Body of pancreas (tissue), 4 donors: ENCODE measurements around the gene UMAD1. TPM values are rescaled to one million over a fixed set of nuclear protein-coding genes. Genes with fewer than 3 reads are reported as not detected.

Experiments
- ATAC-seq: fragments of 150-250 bp; one replicate; pipeline ENCODE4 v1.9.1; 2016
- DNase-seq, 4 donors: peaks; one replicate each; pipeline ENCODE4 v3.0.0-alpha.2; 2019
- H3K27ac ChIP-seq, 4 donors: fragments of 200-600 bp; sonication (generic); 1 replicate in 3 of 4; 2 replicates in 1 of 4; pipeline versions ENCODE4 v1.5.1 to v1.6.1; 2016 to 2019; ENCODE audit warnings: mild to moderate bottlenecking in 1 of 4, mixed read lengths in 1 of 4, moderate library complexity in 1 of 4
- H3K27me3 ChIP-seq, 2 donors: fragments of 200-600 bp; sonication (generic); one replicate each; pipeline ENCODE4 v1.6.0; 2016; ENCODE audit warnings: mild to moderate bottlenecking in 1 of 2
- H3K36me3 ChIP-seq, 2 donors: fragments of 200-600 bp; sonication (generic); replicated peaks in 1 of 2; 2 replicates each; pipeline ENCODE4 v1.5.1; 2016; ENCODE audit warnings: low read depth in 2 of 2; ENCODE audit not compliant: insufficient read depth in 1 of 2
- H3K4me1 ChIP-seq: fragments of 200-600 bp; sonication (generic); one replicate; pipeline ENCODE4 v1.6.0; 2016
- H3K4me3 ChIP-seq, 2 donors: fragments of 200-600 bp; sonication (generic); 1 replicate in 1 of 2; 2 replicates in 1 of 2; pipeline ENCODE4 v1.5.1; 2016 to 2019
- H3K9me3 ChIP-seq, 3 donors: fragments of 200-600 bp; sonication (generic); 1 replicate in 2 of 3; 2 replicates in 1 of 3; pipeline ENCODE4 v1.5.1; 2016
- POLR2A ChIP-seq, 3 donors: fragments of 450-650 bp; IDR thresholded peaks; one replicate each; pipeline ENCODE4 v1.6.1; 2016; ENCODE audit warnings: antibody characterized with exemption in 3 of 3, mild to moderate bottlenecking in 2 of 3
- WGBS, 2 donors: methylation state at CpG; one replicate each; pipeline ENCODE4 v1.1.5; 2017; 5-methylcytosine and 5-hydroxymethylcytosine counted together
- intact Hi-C: fragments of 100-400 bp; cut with DNase I; formaldehyde crosslinking; loops from one replicate; pipeline ENCODE4 v1.15.1; 2023
- total RNA-seq, 2 donors: library from RNA; depleted of rRNA; stranded (reverse); fragments of >200 nt; gene quantifications; one replicate each; pipeline ENCODE4 v1.1.0, GENCODE V29; 2016
- TF ChIP-seq, protein P1 (sequence below), 7 experiments: fragments of 450-650 bp in 4 of 7; fragments of 200-600 bp in 3 of 7; sonication (generic) in 3 of 7; IDR thresholded peaks; one replicate each; pipeline ENCODE4 v1.5.1; 2016 to 2019; ENCODE audit warnings: antibody characterized with exemption in 7 of 7

Gene UMAD1
- total RNA-seq, 2 donors from 2014 or later = 15.8 to 34.8 TPM

DNA sequence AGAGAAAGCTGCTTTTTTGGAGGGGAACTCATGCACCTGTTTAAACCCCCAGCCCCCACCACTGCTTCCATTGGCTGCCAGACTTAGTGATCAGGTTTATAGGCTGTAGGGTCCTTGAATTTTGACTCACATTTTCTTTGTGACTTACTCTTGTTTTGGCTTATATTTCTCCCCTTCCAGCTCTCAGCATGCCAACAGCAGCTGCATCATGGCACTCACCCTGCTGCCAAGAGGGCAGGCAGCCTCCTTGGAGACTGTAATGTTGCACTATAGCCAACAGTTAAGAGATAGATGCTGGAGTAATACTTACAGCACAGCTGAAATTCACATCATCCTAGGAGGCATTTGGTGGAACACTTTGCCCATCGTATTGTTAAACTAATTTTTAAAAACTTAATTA is 230.0 kb downstream of the UMAD1 start:
- DNase-seq = no peak
- Histone ChIP-seq H3K4me3 (no peak overlapping the region), H3K9me3 (no peaks in the 10 kb centered on the region), H3K4me1 (no peaks in the 10 kb centered on the region), H3K36me3 (no peaks in the 10 kb centered on the region), H3K27ac (no peak overlapping the region), H3K27me3 (no peaks in the 10 kb centered on the region)
- no peak for ATAC-seq
- no peak for TF ChIP-seq POLR2A (IDR thresholded peaks at IDR 0.05)
- TF ChIP-seq, protein P1, sequence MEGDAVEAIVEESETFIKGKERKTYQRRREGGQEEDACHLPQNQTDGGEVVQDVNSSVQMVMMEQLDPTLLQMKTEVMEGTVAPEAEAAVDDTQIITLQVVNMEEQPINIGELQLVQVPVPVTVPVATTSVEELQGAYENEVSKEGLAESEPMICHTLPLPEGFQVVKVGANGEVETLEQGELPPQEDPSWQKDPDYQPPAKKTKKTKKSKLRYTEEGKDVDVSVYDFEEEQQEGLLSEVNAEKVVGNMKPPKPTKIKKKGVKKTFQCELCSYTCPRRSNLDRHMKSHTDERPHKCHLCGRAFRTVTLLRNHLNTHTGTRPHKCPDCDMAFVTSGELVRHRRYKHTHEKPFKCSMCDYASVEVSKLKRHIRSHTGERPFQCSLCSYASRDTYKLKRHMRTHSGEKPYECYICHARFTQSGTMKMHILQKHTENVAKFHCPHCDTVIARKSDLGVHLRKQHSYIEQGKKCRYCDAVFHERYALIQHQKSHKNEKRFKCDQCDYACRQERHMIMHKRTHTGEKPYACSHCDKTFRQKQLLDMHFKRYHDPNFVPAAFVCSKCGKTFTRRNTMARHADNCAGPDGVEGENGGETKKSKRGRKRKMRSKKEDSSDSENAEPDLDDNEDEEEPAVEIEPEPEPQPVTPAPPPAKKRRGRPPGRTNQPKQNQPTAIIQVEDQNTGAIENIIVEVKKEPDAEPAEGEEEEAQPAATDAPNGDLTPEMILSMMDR (IDR thresholded peaks at IDR 0.05) = no peak
- WGBS, 2 donors = 100% methylated on average over 1 of the region's 1 CpG
- intact Hi-C loops = no loop called here

- Histone ChIP-seq H3K27ac (no peak overlapping the region), H3K36me3 (no peaks in the 10 kb centered on the region), H3K9me3 (no peaks in the 10 kb centered on the region), H3K4me1 (no peaks in the 10 kb centered on the region), H3K4me3 (no peak overlapping the region), H3K27me3 (no peaks in the 10 kb centered on the region)
- no peak for ATAC-seq
- intact Hi-C loops = no loop called here
- 94 to 98% methylated on average over 1 of the region's 1 CpG for WGBS, 2 donors
- TF ChIP-seq POLR2A (IDR thresholded peaks at IDR 0.05) = no peak
- TF ChIP-seq, protein P1 (IDR thresholded peaks at IDR 0.05) = no peak
- no peak for DNase-seq
These were observed 235.9 kb downstream of the UMAD1 start for GRCh38 chr7:7876419-7876818.

DNA sequence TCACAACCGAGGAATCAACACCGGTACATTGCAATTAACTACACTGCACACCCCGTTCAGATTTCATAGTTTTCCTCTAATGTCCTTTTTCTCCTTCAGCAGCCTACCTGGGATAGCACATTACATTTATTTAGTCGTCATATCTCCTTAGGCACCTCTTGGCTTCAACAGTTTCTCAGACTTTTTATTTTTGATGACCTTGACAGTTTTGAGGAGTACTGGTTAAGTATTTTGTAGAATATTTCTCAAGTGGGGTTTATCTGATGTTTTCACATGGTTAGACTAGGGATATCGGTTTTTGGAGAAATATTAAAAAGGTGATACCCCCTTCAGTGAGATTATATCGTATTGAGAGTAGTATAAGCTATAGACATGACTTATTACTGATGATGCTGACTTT is 241.0 kb downstream of the UMAD1 start:
- H3K4me1 ChIP-seq = no peaks in the 10 kb centered on the region
- intact Hi-C loops = no loop called here
- TF ChIP-seq, protein P1 (IDR thresholded peaks at IDR 0.05) = no peak
- no peak for TF ChIP-seq POLR2A (IDR thresholded peaks at IDR 0.05)
- DNase-seq = no peak
- no peaks in the 10 kb centered on the region for H3K27me3 ChIP-seq
- no peak overlapping the region for H3K4me3 ChIP-seq
- WGBS, 2 donors = 91 to 95% methylated on average over 6 of the region's 6 CpGs
- H3K9me3 ChIP-seq = no peaks in the 10 kb centered on the region
- no peaks in the 10 kb centered on the region for H3K36me3 ChIP-seq
- no peak for ATAC-seq
- no peak overlapping the region for H3K27ac ChIP-seq

- intact Hi-C loops = no loop called here
- Histone ChIP-seq H3K4me3 (no peak overlapping the region), H3K4me1 (no peaks in the 10 kb centered on the region), H3K27me3 (no peaks in the 10 kb centered on the region), H3K9me3 (no peaks in the 10 kb centered on the region), H3K27ac (no peak overlapping the region), H3K36me3 (no peaks in the 10 kb centered on the region)
- DNase-seq = no peak
- no peak for ATAC-seq
- 96 to 98% methylated on average over 2 of the region's 2 CpGs for WGBS, 2 donors
- TF ChIP-seq, protein P1 (IDR thresholded peaks at IDR 0.05) = no peak
- TF ChIP-seq POLR2A (IDR thresholded peaks at IDR 0.05) = no peak
These were observed 242.3 kb downstream of the UMAD1 start for GRCh38 chr7:7882888-7883287.

DNA sequence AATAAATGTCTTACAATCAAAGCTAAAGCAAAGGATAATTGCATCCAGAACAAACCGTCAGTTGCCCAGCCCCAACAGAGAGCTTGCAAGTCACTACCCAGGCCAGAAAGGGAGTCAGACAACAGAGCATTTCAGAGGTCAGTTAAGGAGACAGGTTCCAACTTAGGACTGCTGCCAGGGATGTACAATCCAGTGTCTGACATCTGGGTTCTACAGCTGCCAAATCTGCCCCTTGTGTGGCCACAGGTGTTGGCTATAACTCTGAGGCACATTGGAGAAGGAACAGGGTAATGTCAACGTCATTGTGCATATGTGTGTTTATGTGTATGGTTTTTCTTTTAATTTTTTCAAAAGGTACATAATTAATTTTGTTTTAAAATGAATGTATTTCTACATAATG is 242.8 kb downstream of the UMAD1 start:
- ATAC-seq (no peak), DNase-seq (no peak)
- 91 to 93% methylated on average over 2 of the region's 2 CpGs for WGBS, 2 donors
- H3K27ac ChIP-seq = no peak overlapping the region
- intact Hi-C loops = no loop called here
- H3K4me1 ChIP-seq = no peaks in the 10 kb centered on the region
- no peak for TF ChIP-seq POLR2A (IDR thresholded peaks at IDR 0.05)
- TF ChIP-seq, protein P1 (IDR thresholded peaks at IDR 0.05) = no peak
- H3K27me3 ChIP-seq = no peaks in the 10 kb centered on the region
- no peaks in the 10 kb centered on the region for H3K36me3 ChIP-seq
- no peaks in the 10 kb centered on the region for H3K9me3 ChIP-seq
- H3K4me3 ChIP-seq = no peak overlapping the region
